HepG2 (cell line): ENCODE measurements around the gene PTCD1. TPM values are rescaled to one million over a fixed set of nuclear protein-coding genes. Genes with fewer than 3 reads are reported as not detected.

ENCODE experiments used
- DDIT3 ChIP-seq: sonication (generic); formaldehyde crosslinking; IDR thresholded peaks from 2 replicates; pipeline ENCODE4 v1.4.0; 2020; ENCODE audit warnings: mild to moderate bottlenecking, missing genetic modification reagents
- FOSL2 ChIP-seq: sonication (generic); formaldehyde crosslinking; IDR thresholded peaks from 2 replicates; pipeline ENCODE4 v1.4.0; 2020; ENCODE audit warnings: missing genetic modification reagents
- GABPA ChIP-seq, 2 experiments: IDR thresholded peaks; 2 replicates each; pipeline ENCODE4 v1.6.1; 2011 to 2016; ENCODE audit warnings: low read depth in 2 of 2, low read length in 1 of 2, missing biosample characterization in 1 of 2, missing genetic modification characterization in 1 of 2
- GATAD2A ChIP-seq: IDR thresholded peaks from 2 replicates; pipeline ENCODE4 v1.6.1; 2016
- HCFC1 ChIP-seq: fragments of 150-350 bp; IDR thresholded peaks from 2 replicates; pipeline ENCODE4 v1.6.1; 2014; ENCODE audit warnings: low read depth, low read length
- MAFK ChIP-seq, 2 experiments: IDR thresholded peaks in 1 of 2; conservative IDR thresholded peaks in 1 of 2; 2 replicates each; pipeline ENCODE4 v1.6.1; 2011; ENCODE audit warnings: improper control_type of control experiment in 2 of 2, low read length in 2 of 2
- NPAS2 ChIP-seq: sonication (generic); formaldehyde crosslinking; IDR thresholded peaks from 2 replicates; pipeline ENCODE4 v1.8.0; 2022; ENCODE audit warnings: mild to moderate bottlenecking, missing genetic modification reagents, borderline replicate concordance
- PATZ1 ChIP-seq: sonication (generic); formaldehyde crosslinking; IDR thresholded peaks from 2 replicates; pipeline ENCODE4 v1.4.0; 2020; ENCODE audit warnings: missing genetic modification reagents
- SP1 ChIP-seq, 2 experiments: fragments of 450-650 bp in 1 of 2; sonication (generic) in 1 of 2; formaldehyde crosslinking in 1 of 2; IDR thresholded peaks; 2 replicates each; pipeline versions ENCODE4 v1.4.0 to v1.6.1; 2016 to 2020; ENCODE audit warnings: missing genetic modification reagents in 1 of 2
- SP4 ChIP-seq: sonication (generic); formaldehyde crosslinking; IDR thresholded peaks from 2 replicates; pipeline ENCODE4 v1.8.1; 2023; ENCODE audit warnings: mild to moderate bottlenecking, missing genetic modification reagents
- TARDBP ChIP-seq: sonication (generic); formaldehyde crosslinking; IDR thresholded peaks from 2 replicates; pipeline ENCODE4 v1.8.0; 2022; ENCODE audit warnings: mild to moderate bottlenecking, missing genetic modification reagents
- ZNF143 ChIP-seq: sonication (generic); formaldehyde crosslinking; IDR thresholded peaks from 2 replicates; pipeline ENCODE4 v1.4.0; 2020; ENCODE audit warnings: missing genetic modification reagents
- ZNF33B ChIP-seq: sonication (generic); formaldehyde crosslinking; IDR thresholded peaks from 2 replicates; pipeline ENCODE4 v1.5.1; 2020; ENCODE audit warnings: mild to moderate bottlenecking, missing genetic modification reagents
- ZNF383 ChIP-seq: sonication (generic); formaldehyde crosslinking; IDR thresholded peaks from 2 replicates; pipeline ENCODE4 v1.4.0; 2020; ENCODE audit warnings: missing genetic modification reagents, mild to moderate bottlenecking, borderline replicate concordance
- ZNF414 ChIP-seq: sonication (generic); formaldehyde crosslinking; IDR thresholded peaks from 2 replicates; pipeline ENCODE4 v1.5.0; 2020; ENCODE audit warnings: missing genetic modification reagents
- ZNF44 ChIP-seq: sonication (generic); formaldehyde crosslinking; IDR thresholded peaks from 2 replicates; pipeline ENCODE4 v1.5.1; 2020; ENCODE audit warnings: mild to moderate bottlenecking, missing genetic modification reagents
- ZNF468 ChIP-seq: sonication (generic); formaldehyde crosslinking; IDR thresholded peaks from 2 replicates; pipeline ENCODE4 v1.8.0; 2022; ENCODE audit warnings: mild to moderate bottlenecking, moderate library complexity, missing genetic modification reagents
- ZNF704 ChIP-seq: sonication (generic); formaldehyde crosslinking; IDR thresholded peaks from 2 replicates; pipeline ENCODE4 v1.8.1; 2023; ENCODE audit warnings: mild to moderate bottlenecking, inconsistent platforms, moderate library complexity, missing genetic modification reagents, borderline replicate concordance
- polyA plus RNA-seq, 8 experiments: library from polyadenylated mRNA; depleted of rRNA in 3 of 8; stranded (reverse) in 7 of 8; unstranded in 1 of 8; fragments of >200 nt; fragmentation: Illumina TruSeq in 4 of 8; extraction: Trizol in 4 of 8; gene quantifications; 2 replicates each; pipeline versions ENCODE4 v1.2.1 to v1.2.3, GENCODE V29; 2011 to 2016; ENCODE audit warnings: low read depth in 4 of 8, missing spikeins in 1 of 8, mixed read lengths in 1 of 8; ENCODE audit not compliant: insufficient read depth in 1 of 8
- total RNA-seq, 5 experiments: library from RNA; depleted of rRNA; stranded (reverse); fragments of >200 nt; fragmentation: Illumina TruSeq; extraction: Trizol; gene quantifications; 2 replicates each; pipeline ENCODE4 v1.2.3, GENCODE V29; 2016; ENCODE audit warnings: low read depth in 1 of 5
- TF ChIP-seq, protein P1 (sequence below): sonication (generic); formaldehyde crosslinking; IDR thresholded peaks from 2 replicates; pipeline ENCODE4 v1.4.0; 2020; ENCODE audit warnings: missing genetic modification reagents, borderline replicate concordance
- TF ChIP-seq, protein P2 (sequence below): sonication (generic); formaldehyde crosslinking; IDR thresholded peaks from 2 replicates; pipeline ENCODE4 v1.4.0; 2020; ENCODE audit warnings: missing genetic modification reagents

Gene PTCD1
- total and polyA plus RNA-seq, 2 of the 13 experiments (the other 11 are each of a cell fraction or from before 2014, with no cell fraction given): 3.0 to 8.4 TPM

- TF ChIP-seq ZNF33B (0 out of 2 replicates have a peak, but pooled peaks have one; percentile 33), TARDBP (CRISPR knock-in tag) (peak; percentile 78), GABPA (IDR thresholded peaks at IDR 0.05; ENCODE audit: low read depth, low read length) (no peak), GABPA (CRISPR knock-in tag; IDR thresholded peaks at IDR 0.05; ENCODE audit: low read depth) (peak; percentile 56), ZNF383 (CRISPR knock-in tag) (no peak), ZNF468 (CRISPR knock-in tag) (no peak), FOSL2 (CRISPR knock-in tag) (peak; percentile 45), SP1 (IDR thresholded peaks at IDR 0.05) (no peak), SP1 (CRISPR knock-in tag; IDR thresholded peaks at IDR 0.05) (no peak), HCFC1 (no peak), ZNF143 (CRISPR knock-in tag) (no peak), SP4 (CRISPR knock-in tag) (no peak), PATZ1 (peak; percentile 70), DDIT3 (CRISPR knock-in tag) (no peak), ZNF414 (CRISPR knock-in tag) (peak; percentile 65; the same call in 1 of the 2 replicates), MAFK (conservative IDR thresholded peaks at IDR 0.05 in 1 of 2, IDR thresholded peaks at IDR 0.05 in 1 of 2; ENCODE audit: low read length in 2 of 2) (no peak), ZNF704 (no peak), GATAD2A (CRISPR knock-in tag) (peak; percentile 70), NPAS2 (CRISPR knock-in tag) (no peak), ZNF44 (CRISPR knock-in tag) (no peak)
- TF ChIP-seq, protein P1, sequence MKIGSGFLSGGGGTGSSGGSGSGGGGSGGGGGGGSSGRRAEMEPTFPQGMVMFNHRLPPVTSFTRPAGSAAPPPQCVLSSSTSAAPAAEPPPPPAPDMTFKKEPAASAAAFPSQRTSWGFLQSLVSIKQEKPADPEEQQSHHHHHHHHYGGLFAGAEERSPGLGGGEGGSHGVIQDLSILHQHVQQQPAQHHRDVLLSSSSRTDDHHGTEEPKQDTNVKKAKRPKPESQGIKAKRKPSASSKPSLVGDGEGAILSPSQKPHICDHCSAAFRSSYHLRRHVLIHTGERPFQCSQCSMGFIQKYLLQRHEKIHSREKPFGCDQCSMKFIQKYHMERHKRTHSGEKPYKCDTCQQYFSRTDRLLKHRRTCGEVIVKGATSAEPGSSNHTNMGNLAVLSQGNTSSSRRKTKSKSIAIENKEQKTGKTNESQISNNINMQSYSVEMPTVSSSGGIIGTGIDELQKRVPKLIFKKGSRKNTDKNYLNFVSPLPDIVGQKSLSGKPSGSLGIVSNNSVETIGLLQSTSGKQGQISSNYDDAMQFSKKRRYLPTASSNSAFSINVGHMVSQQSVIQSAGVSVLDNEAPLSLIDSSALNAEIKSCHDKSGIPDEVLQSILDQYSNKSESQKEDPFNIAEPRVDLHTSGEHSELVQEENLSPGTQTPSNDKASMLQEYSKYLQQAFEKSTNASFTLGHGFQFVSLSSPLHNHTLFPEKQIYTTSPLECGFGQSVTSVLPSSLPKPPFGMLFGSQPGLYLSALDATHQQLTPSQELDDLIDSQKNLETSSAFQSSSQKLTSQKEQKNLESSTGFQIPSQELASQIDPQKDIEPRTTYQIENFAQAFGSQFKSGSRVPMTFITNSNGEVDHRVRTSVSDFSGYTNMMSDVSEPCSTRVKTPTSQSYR (CRISPR knock-in tag): no peak
- TF ChIP-seq, protein P2, sequence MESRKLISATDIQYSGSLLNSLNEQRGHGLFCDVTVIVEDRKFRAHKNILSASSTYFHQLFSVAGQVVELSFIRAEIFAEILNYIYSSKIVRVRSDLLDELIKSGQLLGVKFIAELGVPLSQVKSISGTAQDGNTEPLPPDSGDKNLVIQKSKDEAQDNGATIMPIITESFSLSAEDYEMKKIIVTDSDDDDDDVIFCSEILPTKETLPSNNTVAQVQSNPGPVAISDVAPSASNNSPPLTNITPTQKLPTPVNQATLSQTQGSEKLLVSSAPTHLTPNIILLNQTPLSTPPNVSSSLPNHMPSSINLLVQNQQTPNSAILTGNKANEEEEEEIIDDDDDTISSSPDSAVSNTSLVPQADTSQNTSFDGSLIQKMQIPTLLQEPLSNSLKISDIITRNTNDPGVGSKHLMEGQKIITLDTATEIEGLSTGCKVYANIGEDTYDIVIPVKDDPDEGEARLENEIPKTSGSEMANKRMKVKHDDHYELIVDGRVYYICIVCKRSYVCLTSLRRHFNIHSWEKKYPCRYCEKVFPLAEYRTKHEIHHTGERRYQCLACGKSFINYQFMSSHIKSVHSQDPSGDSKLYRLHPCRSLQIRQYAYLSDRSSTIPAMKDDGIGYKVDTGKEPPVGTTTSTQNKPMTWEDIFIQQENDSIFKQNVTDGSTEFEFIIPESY: 0 out of 2 replicates have a peak, but pooled peaks have one; percentile 54
Measured at GRCh38 chr7:99372275-99373090, 66.1 kb downstream of the PTCD1 start (continued).
